HG03469 (cell line): ENCODE measurements around the gene ADAMTSL3.

Experiments used
- ATAC-seq: cut with Tn5 transposase; IDR thresholded peaks from one replicate; pipeline ENCODE4 v1.9.1; 2021; ENCODE audit warnings: mild to moderate bottlenecking, moderate library complexity, moderate number of reproducible peaks; ENCODE audit not compliant: unreplicated experiment

ADAMTSL3 gene

GRCh38 chr15:83866692-83867091 lies 212.8 kb downstream of the ADAMTSL3 start:
- ATAC-seq = no peak

DNA sequence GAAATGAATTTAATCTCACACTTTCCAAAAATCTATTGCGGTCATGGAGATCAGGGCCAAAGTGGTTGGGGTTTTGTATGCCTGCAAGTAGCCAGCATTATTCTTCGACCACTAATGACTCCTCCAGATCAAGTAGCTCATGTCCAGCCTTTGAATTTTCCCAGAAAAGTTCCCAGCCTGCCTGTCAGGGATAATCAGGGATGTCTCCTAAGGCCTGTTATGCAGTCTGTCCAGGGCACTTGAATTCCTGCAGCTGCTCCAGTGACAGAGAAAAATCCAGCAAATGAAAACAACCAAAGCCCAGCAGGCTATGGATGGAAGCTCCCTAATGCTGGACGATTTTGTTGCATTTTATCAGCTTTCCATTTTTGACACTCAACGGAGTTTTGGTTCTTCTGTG lies 215.4 kb downstream of the ADAMTSL3 start:
- no peak for ATAC-seq

DNA sequence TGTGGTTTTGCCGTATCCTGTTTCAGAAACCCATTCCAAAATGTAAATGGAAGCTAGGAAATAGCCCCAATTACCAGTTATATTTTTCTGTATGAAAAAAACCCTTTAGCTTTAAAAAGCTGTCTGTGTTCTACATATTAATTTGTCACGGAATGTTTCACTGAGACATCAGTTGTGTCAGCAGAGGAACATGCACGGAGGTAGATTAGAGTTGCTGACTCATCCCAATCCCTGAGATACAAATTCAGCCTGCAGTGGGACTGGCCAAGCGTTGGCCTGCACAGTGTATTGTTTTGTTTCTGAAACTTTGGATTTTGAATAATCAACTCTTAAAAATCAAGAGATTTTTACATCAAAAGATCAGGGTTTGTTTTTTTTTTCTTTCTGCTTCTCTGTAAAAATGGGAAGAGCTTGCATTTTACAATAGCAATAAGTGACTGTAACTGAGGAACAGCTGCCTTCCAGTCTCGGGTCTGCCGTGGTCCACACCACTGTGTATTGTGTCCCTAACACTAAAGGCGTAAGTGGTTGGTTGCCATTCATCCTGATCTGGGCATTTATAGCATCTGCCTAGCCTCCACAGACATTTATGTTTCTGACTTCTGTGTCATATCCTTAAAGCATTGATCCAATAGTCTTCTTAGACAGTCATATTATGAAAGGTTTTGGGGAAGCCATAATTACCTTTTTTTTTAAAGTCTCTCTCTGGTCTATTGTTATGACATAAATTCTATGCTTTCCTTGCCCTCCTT lies 218.1 kb downstream of the ADAMTSL3 start:
- peak; percentile 60 for ATAC-seq

- no peak for ATAC-seq
Measured at GRCh38 chr15:83873966-83874365, 220.0 kb downstream of the ADAMTSL3 start.

DNA sequence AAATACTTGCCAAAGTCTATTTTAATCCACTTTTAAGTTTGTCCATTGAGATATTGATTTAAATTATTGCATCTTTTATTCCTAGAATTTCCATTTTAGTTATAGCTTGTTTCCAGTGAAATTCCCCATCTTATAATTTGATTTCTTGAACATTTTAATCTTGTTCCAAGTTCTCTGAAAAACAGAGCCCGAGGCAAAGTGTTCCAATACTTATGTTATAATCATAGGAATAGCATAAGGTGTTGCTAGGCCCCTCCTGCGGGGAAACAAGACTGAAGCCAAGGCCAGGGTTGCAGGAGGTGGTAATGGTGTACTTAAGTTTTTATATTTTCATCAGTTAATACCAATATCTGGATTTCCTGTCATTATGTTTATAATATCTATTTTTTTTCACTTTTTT lies 226.6 kb downstream of the ADAMTSL3 start:
- ATAC-seq = no peak

DNA sequence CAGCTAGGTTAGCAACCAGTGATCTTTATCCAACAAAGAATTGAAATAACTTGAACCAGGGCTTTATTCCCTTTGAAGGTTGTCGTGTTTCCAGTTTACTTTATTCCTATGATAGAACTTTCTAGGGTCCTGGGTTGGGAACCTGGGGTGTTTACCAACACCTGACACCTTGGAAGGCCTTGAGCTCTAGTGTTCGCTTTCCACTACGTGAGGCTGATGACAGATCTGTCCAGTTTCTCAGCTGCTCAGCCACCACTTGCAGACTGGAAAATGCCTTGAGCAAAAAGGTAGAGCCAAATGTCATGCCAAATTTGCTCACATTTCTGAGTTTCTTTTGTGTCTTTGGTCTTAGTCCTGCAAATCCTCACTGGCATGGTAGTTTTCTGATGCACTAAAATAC lies 227.2 kb downstream of the ADAMTSL3 start:
- no peak for ATAC-seq

- ATAC-seq = no peak
Measured at GRCh38 chr15:83886321-83886720, 232.4 kb downstream of the ADAMTSL3 start.

GRCh38 chr15:83887404-83887803 lies 233.5 kb downstream of the ADAMTSL3 start:
- no peak for ATAC-seq

- ATAC-seq = no peak
Measured at GRCh38 chr15:83887961-83888360, 234.0 kb downstream of the ADAMTSL3 start.

GRCh38 chr15:83889995-83890394 lies 236.1 kb downstream of the ADAMTSL3 start:
- ATAC-seq = no peak

GRCh38 chr15:83890587-83890986 lies 236.7 kb downstream of the ADAMTSL3 start:
- ATAC-seq = no peak

DNA sequence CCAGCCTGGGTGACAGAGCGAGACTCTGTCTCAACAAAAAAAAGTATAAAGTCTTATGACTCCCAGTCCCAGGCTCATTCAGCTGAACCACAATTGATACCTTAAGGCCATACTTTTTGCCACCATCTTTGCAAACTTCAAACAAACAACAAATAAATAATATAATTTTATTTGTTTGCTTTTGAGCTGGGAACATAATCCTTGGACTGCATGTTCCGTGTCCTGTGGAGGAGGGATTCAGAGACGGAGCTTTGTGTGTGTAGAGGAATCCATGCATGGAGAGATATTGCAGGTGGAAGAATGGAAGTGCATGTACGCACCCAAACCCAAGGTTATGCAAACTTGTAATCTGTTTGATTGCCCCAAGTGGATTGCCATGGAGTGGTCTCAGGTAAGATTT lies 238.6 kb downstream of the ADAMTSL3 start:
- ATAC-seq = no peak

DNA sequence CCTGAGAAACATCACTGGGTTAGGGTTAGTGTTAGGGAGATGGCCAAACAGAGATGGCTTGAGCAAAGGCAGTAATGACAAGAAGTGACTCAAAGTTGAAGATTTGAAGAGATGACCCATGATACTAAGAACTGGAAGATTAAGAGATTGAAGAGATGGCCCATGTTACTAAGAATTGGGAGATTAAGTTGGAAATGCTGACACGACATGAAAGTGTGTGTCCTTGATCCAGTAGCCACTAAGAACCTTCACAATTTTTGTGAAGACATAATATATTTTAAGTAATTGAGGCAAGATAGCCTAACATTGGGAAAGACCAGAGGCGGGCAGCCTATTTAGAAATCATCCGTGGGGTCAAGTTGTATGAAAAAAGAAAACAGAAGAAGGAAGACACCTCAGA lies 239.4 kb downstream of the ADAMTSL3 start:
- no peak for ATAC-seq

DNA sequence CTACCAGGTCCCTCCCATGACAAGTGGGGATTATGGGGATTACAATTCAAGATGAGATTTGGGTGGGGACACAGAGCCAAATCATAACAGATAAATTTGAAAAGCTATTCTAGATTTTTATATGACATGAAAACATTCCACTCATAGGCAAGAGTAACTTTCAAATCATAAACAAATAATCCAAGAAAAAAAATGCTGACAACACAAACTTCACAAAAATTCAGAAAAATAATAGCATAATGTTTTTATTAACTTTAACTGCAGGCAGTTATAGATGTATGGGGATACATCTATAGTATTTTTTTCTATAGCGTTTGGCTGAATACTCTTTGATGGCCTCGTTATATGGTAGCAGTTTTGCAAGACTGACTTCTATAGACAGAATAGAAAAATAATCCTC lies 243.1 kb downstream of the ADAMTSL3 start:
- ATAC-seq = no peak

DNA sequence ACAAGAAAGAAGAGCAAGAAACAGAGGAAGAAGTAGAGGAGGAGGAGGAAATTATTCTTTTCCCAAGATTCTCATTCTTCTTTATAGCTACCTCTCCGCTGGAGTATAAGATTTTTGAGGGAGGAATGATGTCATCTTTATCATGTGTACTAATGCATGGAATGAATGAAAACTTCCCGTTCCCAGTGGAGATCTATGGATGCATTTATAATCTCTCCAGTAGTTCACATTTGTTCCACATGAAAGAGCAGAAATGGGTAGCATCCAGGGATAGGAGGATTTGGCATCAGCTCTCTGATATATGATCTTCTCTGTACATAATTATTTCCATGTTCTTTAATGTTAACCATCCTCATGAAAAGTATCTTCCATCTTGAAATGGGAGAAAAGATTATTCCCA lies 244.4 kb downstream of the ADAMTSL3 start:
- ATAC-seq = no peak

- ATAC-seq = no peak
Measured at GRCh38 chr15:83899670-83900069, 245.7 kb downstream of the ADAMTSL3 start.

DNA sequence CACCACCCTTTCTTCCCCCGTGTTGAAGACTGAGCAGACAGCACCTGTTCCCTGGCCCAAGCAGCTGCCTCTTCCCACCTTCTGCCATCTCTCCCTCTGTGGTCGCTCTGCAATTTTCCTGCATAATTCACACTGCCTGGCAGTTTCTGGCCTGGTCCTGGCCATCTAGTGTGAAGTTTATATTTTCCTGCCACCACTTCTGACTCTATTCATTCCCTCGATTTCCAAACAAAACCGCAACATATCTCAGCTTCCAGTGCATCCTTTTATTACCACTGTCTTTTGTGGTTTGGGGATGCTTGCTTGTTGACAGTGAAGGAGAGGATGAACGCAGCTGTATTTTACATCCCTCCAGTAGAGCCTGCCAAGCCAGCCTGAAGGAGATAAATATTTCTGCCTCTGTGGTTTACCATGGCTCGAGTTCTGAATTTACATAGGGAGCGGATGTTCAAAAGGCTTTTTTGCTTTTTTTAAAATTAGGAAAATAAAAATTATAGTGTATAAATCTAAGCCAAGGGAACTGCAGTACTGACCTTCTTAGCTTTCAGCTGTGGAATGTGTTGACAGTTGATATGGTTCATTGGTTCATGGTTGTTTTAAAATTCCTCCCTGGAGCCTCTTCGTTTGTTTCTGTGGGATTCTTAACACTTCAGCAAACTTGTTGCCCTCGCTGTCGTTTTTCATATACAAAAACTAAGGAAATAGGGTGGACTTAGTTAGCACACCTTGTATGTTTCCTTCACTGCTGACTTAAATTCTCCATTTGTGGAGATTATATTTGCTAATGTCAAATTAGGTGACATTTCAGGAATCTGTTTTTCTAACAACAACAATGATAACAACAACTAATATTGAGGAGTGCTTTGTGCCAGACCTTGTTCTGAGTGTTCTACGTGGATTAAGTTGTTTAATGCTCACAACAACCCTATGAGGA lies 250.5 kb downstream of the ADAMTSL3 start:
- no peak for ATAC-seq

DNA sequence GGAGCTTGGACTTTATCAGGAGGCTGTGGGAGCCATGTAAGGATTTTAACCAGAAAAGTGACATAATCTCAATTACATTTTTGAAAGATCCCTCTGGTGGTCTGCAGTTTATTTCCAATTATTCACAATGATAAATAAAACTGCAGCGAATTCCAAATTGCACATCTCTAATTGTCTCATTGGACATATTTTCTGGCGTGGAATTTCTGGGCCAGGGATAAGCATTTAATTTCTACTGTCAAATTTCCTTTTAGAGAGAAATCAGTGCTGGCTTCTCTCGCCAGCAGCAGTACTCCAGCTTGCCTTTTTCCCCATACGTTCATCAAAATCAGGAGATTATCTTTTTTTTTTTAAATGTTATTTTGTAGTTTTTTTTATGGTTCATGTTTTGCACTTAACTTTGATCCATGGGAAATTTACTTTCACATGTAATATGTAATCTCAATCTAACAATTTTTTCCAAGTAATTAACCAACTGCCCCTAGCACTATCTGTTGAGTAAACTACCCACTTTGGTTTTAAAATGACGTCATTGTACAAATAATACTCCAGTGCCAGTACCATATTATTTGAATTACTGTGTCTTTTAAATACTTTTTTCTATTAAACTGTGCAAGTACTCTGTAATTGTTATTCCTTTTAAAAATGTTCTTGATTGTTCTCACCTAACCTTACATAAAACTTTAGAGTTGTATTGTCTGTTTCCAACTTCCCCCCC lies 251.8 kb downstream of the ADAMTSL3 start:
- ATAC-seq = no peak

GRCh38 chr15:83911345-83911744 lies 257.4 kb downstream of the ADAMTSL3 start:
- ATAC-seq = no peak

DNA sequence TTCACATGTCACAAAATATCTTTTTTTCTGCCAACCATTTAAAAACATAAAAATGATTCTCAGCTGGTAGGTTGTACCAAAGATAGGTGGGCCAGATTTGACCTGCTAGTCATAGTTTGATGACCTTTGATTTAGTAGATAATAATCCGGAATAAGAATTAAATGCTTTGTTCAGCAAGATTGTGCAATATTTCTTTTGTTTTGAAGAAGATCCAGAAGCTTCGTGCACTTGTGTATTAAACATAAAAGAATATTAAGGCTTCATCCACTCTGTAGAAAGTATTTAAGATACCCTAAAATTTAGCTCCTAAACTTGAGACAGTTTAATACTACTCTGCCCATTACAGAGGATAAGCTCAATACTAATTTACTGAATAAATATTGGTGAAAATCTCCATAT lies 258.4 kb downstream of the ADAMTSL3 start:
- no peak for ATAC-seq

DNA sequence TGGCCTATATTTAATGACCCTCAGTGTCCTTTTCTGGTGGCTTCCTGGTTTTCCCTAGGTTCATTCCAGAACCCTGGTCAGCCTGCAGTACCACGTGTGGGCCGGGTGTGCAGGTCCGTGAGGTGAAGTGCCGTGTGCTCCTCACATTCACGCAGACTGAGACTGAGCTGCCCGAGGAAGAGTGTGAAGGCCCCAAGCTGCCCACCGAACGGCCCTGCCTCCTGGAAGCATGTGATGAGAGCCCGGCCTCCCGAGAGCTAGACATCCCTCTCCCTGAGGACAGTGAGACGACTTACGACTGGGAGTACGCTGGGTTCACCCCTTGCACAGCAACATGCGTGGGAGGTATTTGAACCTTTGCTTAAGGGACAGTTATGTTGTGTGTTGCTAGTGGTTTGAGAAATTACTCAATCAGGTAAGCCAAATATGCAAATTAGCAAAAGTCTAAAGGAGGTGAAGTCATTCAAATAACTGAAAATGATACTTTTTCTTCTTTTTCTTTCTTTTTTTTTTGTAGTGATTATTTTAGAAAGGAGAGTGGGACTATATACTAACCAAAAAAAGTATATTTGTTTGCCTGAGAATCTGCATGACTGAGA lies 259.2 kb downstream of the ADAMTSL3 start:
- ATAC-seq = no peak
